K562 (cell line): ENCODE data around the gene LRRC57. TPM values are rescaled to one million over a fixed set of nuclear protein-coding genes. Genes with fewer than 3 reads are reported as not detected.
"Not testable (repeated sequence)": the region's sequence is repeated elsewhere in the genome, so short reads cannot be mapped to it uniquely, and the experiment has no call there.

ENCODE experiments used
- ATAC-seq: fragments of 200-7000 bp; cut with Tn5 transposase; 3 replicates; pipeline ENCODE4 v1.9.1; 2020; ENCODE audit warnings: moderate library complexity
- BruUV-seq: library from RNA; stranded (reverse); fragments of 400-500 nt; replicated peaks from 2 replicates; lab custom pipeline; 2021; lab: Mats Ljungman, UMichigan
- CTCF ChIA-PET: fragments of 300-600 bp; formaldehyde crosslinking; extraction: SDS; loops from one replicate; lab custom pipeline; 2021; ENCODE audit warnings: low intra/inter-chr PET ratio; lab: Yijun Ruan, JAX
- POLR2A ChIA-PET: fragments of 300-600, 350-650 bp; sonication (Branson Sonifier 250); formaldehyde crosslinking; extraction: SDS; loops from one replicate; lab custom pipeline; 2021; ENCODE audit warnings: antibody characterized with exemption, inconsistent platforms; lab: Yijun Ruan, JAX
- DNase-seq, 4 experiments: peaks; one replicate each; pipeline versions ENCODE4 v3.0.0 to v3.0.0-alpha.2; 2011 to 2018; ENCODE audit warnings: low spot score in 3 of 4, mixed read lengths in 3 of 4; ENCODE audit errors: extremely low read depth in 1 of 4
- FAIRE-seq: peaks from 2 replicates; lab custom pipeline; 2011; peaks lifted over from hg19 to GRCh38; lab: Jason Lieb, UNC
- H2AFZ ChIP-seq: 2 replicates; pipeline ENCODE4 v1.6.0; 2011; ENCODE audit warnings: low read depth, low read length, control low read depth, inconsistent platforms
- H3K27ac ChIP-seq: fragments of 200-600 bp; 3 replicates; pipeline ENCODE4 v1.8.0; 2011; ENCODE audit warnings: low read depth, mild to moderate bottlenecking, control low read depth, inconsistent platforms, low read length, moderate library complexity, mixed read lengths; ENCODE audit errors: extremely low read depth
- H3K27me3 ChIP-seq, 2 experiments: fragments of 300-600 bp in 1 of 2; 2 replicates in 1 of 2; 3 replicates in 1 of 2; pipeline versions ENCODE4 v1.6.0 to v1.8.0; 2011; ENCODE audit warnings: inconsistent platforms in 2 of 2, low read length in 2 of 2, mild to moderate bottlenecking in 1 of 2, mixed read lengths in 1 of 2, moderate library complexity in 1 of 2; ENCODE audit not compliant: control insufficient read depth in 2 of 2, insufficient read depth in 2 of 2
- H3K36me3 ChIP-seq: fragments of 300-600 bp; 3 replicates; pipeline ENCODE4 v1.8.0; 2011; ENCODE audit warnings: mild to moderate bottlenecking, low read length, inconsistent platforms; ENCODE audit not compliant: control insufficient read depth, insufficient read depth
- H3K4me1 ChIP-seq, 2 experiments: fragments of 200-600 bp in 1 of 2; replicated peaks in 1 of 2; 2 replicates in 1 of 2; 3 replicates in 1 of 2; pipeline versions ENCODE4 v1.5.1 to v1.8.0; 2011; ENCODE audit warnings: inconsistent platforms in 2 of 2, low read length in 2 of 2, mild to moderate bottlenecking in 1 of 2, mixed read lengths in 1 of 2, moderate library complexity in 1 of 2; ENCODE audit not compliant: control insufficient read depth in 2 of 2, insufficient read depth in 2 of 2
- H3K4me2 ChIP-seq: 2 replicates; pipeline ENCODE4 v1.6.1; 2011; ENCODE audit warnings: low read length, control low read depth, inconsistent platforms, mixed read lengths; ENCODE audit not compliant: insufficient read depth
- H3K4me3 ChIP-seq: fragments of 200-600 bp; sonication (generic), shearing (Covaris generic); 2 replicates; pipeline ENCODE4 v1.5.1; 2016; ENCODE audit warnings: control low read depth, inconsistent platforms
- H3K79me2 ChIP-seq: fragments of 200-600 bp; 3 replicates; pipeline ENCODE4 v1.8.0; 2011; ENCODE audit warnings: low read length, inconsistent platforms; ENCODE audit not compliant: control insufficient read depth, insufficient read depth
- H3K9ac ChIP-seq, 2 experiments: 2 replicates each; pipeline versions ENCODE4 v1.6.0 to v1.6.1; 2011; ENCODE audit warnings: low read depth in 2 of 2, low read length in 2 of 2, control low read depth in 1 of 2, inconsistent platforms in 1 of 2, mild to moderate bottlenecking in 1 of 2, mixed read lengths in 1 of 2; ENCODE audit not compliant: insufficient read depth in 1 of 2
- H3K9me1 ChIP-seq: one replicate; pipeline ENCODE4 v1.6.0; 2011; ENCODE audit warnings: inconsistent platforms, mild to moderate bottlenecking, low read length, moderate library complexity; ENCODE audit not compliant: control insufficient read depth, insufficient read depth
- H3K9me3 ChIP-seq: replicated peaks from 2 replicates; pipeline ENCODE4 v1.5.1; 2011; ENCODE audit warnings: low read depth, low read length, inconsistent platforms; ENCODE audit not compliant: control insufficient read depth, insufficient read depth
- H4K20me1 ChIP-seq: replicated peaks from 2 replicates; pipeline ENCODE4 v1.6.1; 2011; ENCODE audit warnings: low read length, inconsistent platforms, mixed read lengths; ENCODE audit not compliant: control insufficient read depth, insufficient read depth
- ARID3B ChIP-seq: fragments of 250-450 bp; sonication (Bioruptor Pico); IDR thresholded peaks from 2 replicates; pipeline ENCODE4 v1.4.0; 2020; ENCODE audit warnings: borderline replicate concordance
- GTF2A2 ChIP-seq: IDR thresholded peaks from 2 replicates; pipeline ENCODE4 v1.6.1; 2016; ENCODE audit warnings: mild to moderate bottlenecking, missing genetic modification characterization, missing compliant biosample characterization
- IRF2 ChIP-seq: sonication (generic); formaldehyde crosslinking; IDR thresholded peaks from 2 replicates; pipeline ENCODE4 v1.8.1; 2022; ENCODE audit warnings: mild to moderate bottlenecking, missing genetic modification reagents
- KLF16 ChIP-seq: IDR thresholded peaks from 2 replicates; pipeline ENCODE4 v1.6.1; 2016; ENCODE audit warnings: antibody characterized with exemption
- NR0B1 ChIP-seq: fragments of 450-650 bp; IDR thresholded peaks from one replicate; pipeline ENCODE4 v1.6.1; 2018; ENCODE audit warnings: mild to moderate bottlenecking, moderate library complexity; ENCODE audit not compliant: partially characterized antibody
- ZBTB40 ChIP-seq, 2 experiments: fragments of 450-650 bp in 1 of 2; sonication (generic) in 1 of 2; formaldehyde crosslinking in 1 of 2; IDR thresholded peaks; 2 replicates each; pipeline versions ENCODE4 v1.7.1 to v1.9.0; 2016 to 2022; ENCODE audit warnings: inconsistent platforms in 1 of 2, mild to moderate bottlenecking in 1 of 2, missing genetic modification reagents in 1 of 2
- WGBS: fragments of 100-300 bp; shearing (Covaris generic); methylation state at CpG from one replicate; pipeline ENCODE4 v1.1.6; 2016; ENCODE audit warnings: low coverage, mixed read lengths; ENCODE audit not compliant: insufficient coverage; ENCODE audit errors: missing lambda C conversion rate; 5-methylcytosine and 5-hydroxymethylcytosine counted together
- in situ Hi-C: fragments of 300-500 bp; cut with MboI; formaldehyde crosslinking; loops from 4 replicates; pipeline ENCODE4 v1.15.0; 2018; ENCODE audit warnings: inconsistent platforms, mixed read lengths
- intact Hi-C: fragments of 100-400 bp; cut with micrococcal nuclease; formaldehyde crosslinking; loops from 2 replicates; pipeline ENCODE4 v1.14.2; 2022
- polyA plus RNA-seq, 8 experiments: library from polyadenylated mRNA; depleted of rRNA in 4 of 8; stranded (reverse) in 5 of 8; unstranded in 3 of 8; fragments of >200 nt; fragmentation: Nextera tagmentation in 2 of 8; fragmentation: Illumina TruSeq in 1 of 8; extraction: Ambion mirVana in 2 of 8; extraction: Trizol in 1 of 8; gene quantifications; 2 replicates each; pipeline versions ENCODE4 v1.2.1 to v1.2.3, GENCODE V29; 2011 to 2014; ENCODE audit warnings: inconsistent platforms in 1 of 8, missing spikeins in 1 of 8
- total RNA-seq, 7 experiments: library from RNA; depleted of rRNA in 6 of 7; stranded (reverse); fragments of >200 nt in 6 of 7; fragmentation: Illumina TruSeq in 2 of 7; extraction: Trizol in 2 of 7; gene quantifications; 2 replicates each; pipeline versions ENCODE4 v1.2.1 to v1.2.3, GENCODE V29; 2011 to 2021; ENCODE audit warnings: low replicate concordance in 1 of 7

Gene LRRC57
- total and polyA plus RNA-seq, 9 of the 15 experiments (the other 6 are each of a cell fraction or from before 2014, with no cell fraction given), result 3.9 to 20.4 (median 14.8) TPM

GRCh38 chr15:42558739-42559138 lies 10.1 kb upstream of the LRRC57 start (continued):
- peak; percentile 78 for TF ChIP-seq ZBTB40 (IDR thresholded peaks at IDR 0.05)
- peak; percentile 48; the same call in 1 of the 2 replicates for TF ChIP-seq ZBTB40 (CRISPR knock-in tag; IDR thresholded peaks at IDR 0.05)
- no peak for TF ChIP-seq KLF16
- TF ChIP-seq IRF2, result no peak
- no peak for TF ChIP-seq GTF2A2
- no peak for TF ChIP-seq NR0B1
- no peak for TF ChIP-seq ARID3B (CRISPR knock-in tag)

- in situ Hi-C loops, H3K4me2 ChIP-seq, H2AFZ ChIP-seq, DNase-seq, H4K20me1 ChIP-seq, intact Hi-C loops, CTCF ChIA-PET, ATAC-seq, H3K9ac ChIP-seq, H3K27me3 ChIP-seq, BruUV-seq, FAIRE-seq, POLR2A ChIA-PET, H3K9me3 ChIP-seq, H3K4me1 ChIP-seq, H3K4me3 ChIP-seq, H3K27ac ChIP-seq, H3K9me1 ChIP-seq: not testable (repeated sequence)
- 97% methylated on average over 9 of the region's 12 CpGs for WGBS
- peaks cover 71% of the 10 kb centered on the region; the same call in 2 of the 3 replicates for H3K36me3 ChIP-seq
- H3K79me2 ChIP-seq, result peaks cover 47% of the 10 kb centered on the region
Observed at GRCh38 chr15:42556550-42557207, 8.1 kb upstream of the LRRC57 start.
